Measurements from ENCODE around the gene EIF4A2. TPM values are rescaled to one million over a fixed set of nuclear protein-coding genes. Genes with fewer than 3 reads are reported as not detected.

The EIF4A2 gene
- total RNA-seq, 1 donor from 2014 or later, result 507 TPM

DNA sequence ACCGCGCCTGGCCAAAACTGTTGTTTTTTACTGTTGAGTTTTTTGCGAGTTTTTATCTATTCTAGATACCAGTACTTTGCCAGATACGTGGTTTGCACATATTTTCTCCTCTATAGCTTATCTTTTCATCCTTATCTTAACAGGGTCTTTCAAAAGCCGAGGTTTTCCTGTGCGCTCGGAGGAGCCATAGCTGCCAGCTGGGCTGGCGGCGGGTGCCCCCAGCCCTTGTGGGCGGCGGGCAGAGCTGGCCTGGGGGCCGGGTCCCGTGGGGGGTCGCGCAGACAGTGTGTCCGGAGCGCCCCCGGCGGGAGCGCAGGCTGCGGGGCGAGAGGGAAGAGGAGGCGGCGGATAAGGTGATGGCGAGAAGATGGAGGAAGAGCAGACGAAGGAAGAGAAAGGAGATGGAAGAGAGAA lies 11.1 kb upstream of the EIF4A2 start:
- H3K4me1 Mint-ChIP-seq, result peaks cover 9% of the 10 kb centered on the region
- H3K36me3 Mint-ChIP-seq (ENCODE audit: low read depth), result no peaks in the 10 kb centered on the region
- DNase-seq, result no peak
- H3K27me3 Mint-ChIP-seq, result peaks cover 3% of the 10 kb centered on the region
- peak overlapping the region; percentile 97 for H3K27ac Mint-ChIP-seq
- H3K4me3 Mint-ChIP-seq, result peak overlapping the region; percentile 90
- H3K9me3 Mint-ChIP-seq, result no peaks in the 10 kb centered on the region
- intact Hi-C loops (cut with micrococcal nuclease), result loop anchor here (1.0 to 5.0 kb wide), 2 partner anchors 11 to 35 kb away; partner anchors contain the start of genes EIF4A2 and RFC4

DNA sequence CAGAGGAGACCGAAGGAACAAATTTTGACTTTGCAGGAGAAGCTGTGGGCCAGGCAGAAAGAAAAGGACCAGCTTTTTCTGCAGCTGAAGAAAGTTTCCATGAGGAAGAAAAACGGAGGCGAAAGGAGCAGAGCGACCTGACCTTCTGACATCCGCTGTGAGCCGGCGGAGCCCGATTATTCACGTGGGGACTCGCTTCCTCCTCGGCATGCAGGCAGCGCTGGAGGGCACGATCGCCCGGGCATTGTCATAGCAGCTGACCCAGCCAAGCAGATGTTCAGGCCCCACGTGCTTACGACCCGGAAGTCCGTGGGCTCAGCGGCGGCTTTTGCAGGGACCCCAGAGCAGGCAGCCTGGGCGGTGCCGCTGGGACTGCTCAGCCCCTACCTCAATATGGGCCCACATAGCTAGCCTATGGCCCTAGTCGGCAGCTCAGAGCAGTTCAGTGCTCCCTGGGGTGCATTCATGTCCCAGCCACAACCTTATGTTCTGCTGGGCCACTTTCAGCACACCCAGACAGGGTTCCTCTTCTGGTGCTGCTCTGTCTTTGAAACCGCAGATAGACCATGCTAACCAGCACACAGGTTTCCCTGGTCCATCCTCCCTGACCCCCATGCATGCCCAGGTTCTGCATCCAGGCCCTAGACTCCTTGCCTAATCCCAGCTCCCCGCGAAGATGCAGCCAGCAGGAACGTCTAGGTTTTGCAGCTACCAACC lies 10.5 kb upstream of the EIF4A2 start:
- Mint-ChIP-seq H3K4me3 (peak overlapping the region; percentile 90), H3K36me3 (ENCODE audit: low read depth) (no peaks in the 10 kb centered on the region), H3K4me1 (peaks cover 9% of the 10 kb centered on the region), H3K27me3 (peaks cover 3% of the 10 kb centered on the region), H3K27ac (peak overlapping the region; percentile 97), H3K9me3 (no peaks in the 10 kb centered on the region)
- peak; percentile 88 for DNase-seq
- intact Hi-C loops (cut with micrococcal nuclease), result loop anchor here (1.0 to 5.0 kb wide), 2 partner anchors 10 to 34 kb away; partner anchors contain the start of genes EIF4A2 and RFC4

DNA sequence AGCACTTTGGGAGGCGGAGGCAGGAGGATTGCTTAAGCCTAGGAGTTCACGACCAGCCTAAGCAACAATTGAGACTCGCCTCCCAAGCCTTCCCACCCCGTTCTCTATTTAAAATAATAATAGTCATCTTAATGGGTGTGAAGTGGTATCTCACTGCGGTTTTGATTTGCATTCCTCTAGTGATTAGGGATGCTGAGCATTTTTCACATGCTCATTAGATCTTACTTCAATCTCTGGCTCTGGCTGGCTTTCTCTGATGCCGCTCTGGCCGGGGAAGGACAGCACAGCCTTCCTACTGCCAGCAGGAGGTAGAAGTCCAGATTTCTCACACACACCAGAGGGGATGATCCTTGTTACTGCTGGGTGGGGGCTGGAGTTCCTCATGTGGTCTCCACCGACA lies 7.4 kb upstream of the EIF4A2 start:
- intact Hi-C loops (cut with micrococcal nuclease), result no loop called here
- H3K27ac Mint-ChIP-seq, result no peak overlapping the region
- no peaks in the 10 kb centered on the region for H3K36me3 Mint-ChIP-seq (ENCODE audit: low read depth)

DNA sequence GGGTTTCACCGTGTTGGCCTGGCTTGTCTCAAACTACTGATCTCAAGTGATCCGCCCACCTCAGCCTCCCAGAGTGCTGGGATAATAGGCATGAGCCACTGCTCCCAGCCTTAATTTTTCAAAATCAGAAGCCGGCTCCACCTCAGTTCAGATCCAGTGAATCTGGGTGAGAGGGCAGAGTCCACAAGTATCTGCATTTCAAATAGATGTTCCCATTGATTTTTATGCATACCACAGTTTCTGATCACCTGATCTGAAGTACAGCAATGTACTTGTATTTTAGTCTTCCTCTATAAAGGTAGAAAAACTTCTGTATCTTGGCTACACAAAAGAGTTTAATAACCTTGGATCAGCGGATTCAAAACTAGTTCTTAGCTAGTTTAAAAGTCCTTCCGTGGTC lies 4.2 kb upstream of the EIF4A2 start:
- peaks cover 6% of the 10 kb centered on the region for H3K27me3 Mint-ChIP-seq
- intact Hi-C loops (cut with micrococcal nuclease), result no loop called here
- H3K4me1 Mint-ChIP-seq, result peaks cover 11% of the 10 kb centered on the region
- H3K9me3 Mint-ChIP-seq, result peaks cover 4% of the 10 kb centered on the region
- H3K4me3 Mint-ChIP-seq, result no peak overlapping the region
- no peak overlapping the region for H3K27ac Mint-ChIP-seq
- DNase-seq, result no peak
- H3K36me3 Mint-ChIP-seq (ENCODE audit: low read depth), result peaks cover 12% of the 10 kb centered on the region

More for the DNA sequence above, 7.4 kb upstream of the EIF4A2 start:
- no peak for DNase-seq
- Mint-ChIP-seq H3K27me3 (peaks cover 3% of the 10 kb centered on the region), H3K4me3 (no peak overlapping the region), H3K4me1 (peaks cover 9% of the 10 kb centered on the region), H3K9me3 (no peaks in the 10 kb centered on the region)

- Mint-ChIP-seq H3K27ac (peak overlapping the region; percentile 100), H3K9me3 (peaks cover 6% of the 10 kb centered on the region), H3K36me3 (ENCODE audit: low read depth) (peaks cover 45% of the 10 kb centered on the region), H3K27me3 (peaks cover 3% of the 10 kb centered on the region), H3K4me3 (peak overlapping the region; percentile 100), H3K4me1 (peaks cover 31% of the 10 kb centered on the region)
- intact Hi-C loops (cut with micrococcal nuclease), result loop anchor here (1.0 to 10.0 kb wide), 8 partner anchors 10 to 846 kb away; partner anchors contain the start of genes AHSG, DNAJB11, RFC4 and ST6GAL1
- no peak for DNase-seq
Measured at GRCh38 chr3:186782542-186783057, 777 bp upstream of the EIF4A2 start.

GRCh38 chr3:186783731-186784515 lies 546 bp downstream of the EIF4A2 start:
- Mint-ChIP-seq H3K27ac (peak overlapping the region; percentile 100), H3K27me3 (peaks cover 3% of the 10 kb centered on the region), H3K4me1 (peaks cover 43% of the 10 kb centered on the region), H3K4me3 (peak overlapping the region; percentile 100), H3K36me3 (ENCODE audit: low read depth) (peaks cover 58% of the 10 kb centered on the region), H3K9me3 (peaks cover 6% of the 10 kb centered on the region)
- intact Hi-C loops (cut with micrococcal nuclease), result loop anchor here (1.0 to 10.0 kb wide), 8 partner anchors 12 to 847 kb away; partner anchors contain the start of genes AHSG, DNAJB11, RFC4 and ST6GAL1
- DNase-seq, result peak; percentile 95

GRCh38 chr3:186784820-186785494 lies 1.6 kb downstream of the EIF4A2 start:
- Mint-ChIP-seq H3K36me3 (ENCODE audit: low read depth) (peaks cover 64% of the 10 kb centered on the region), H3K9me3 (peaks cover 6% of the 10 kb centered on the region), H3K27me3 (peaks cover 3% of the 10 kb centered on the region), H3K4me3 (peak overlapping the region; percentile 100), H3K4me1 (peaks cover 48% of the 10 kb centered on the region), H3K27ac (peak overlapping the region; percentile 100)
- no peak for DNase-seq
- intact Hi-C loops (cut with micrococcal nuclease), result loop anchor here (5.0 to 10.0 kb wide), 2 partner anchors 147 to 170 kb away; partner anchors contain the start of genes AHSG and ST6GAL1

DNA sequence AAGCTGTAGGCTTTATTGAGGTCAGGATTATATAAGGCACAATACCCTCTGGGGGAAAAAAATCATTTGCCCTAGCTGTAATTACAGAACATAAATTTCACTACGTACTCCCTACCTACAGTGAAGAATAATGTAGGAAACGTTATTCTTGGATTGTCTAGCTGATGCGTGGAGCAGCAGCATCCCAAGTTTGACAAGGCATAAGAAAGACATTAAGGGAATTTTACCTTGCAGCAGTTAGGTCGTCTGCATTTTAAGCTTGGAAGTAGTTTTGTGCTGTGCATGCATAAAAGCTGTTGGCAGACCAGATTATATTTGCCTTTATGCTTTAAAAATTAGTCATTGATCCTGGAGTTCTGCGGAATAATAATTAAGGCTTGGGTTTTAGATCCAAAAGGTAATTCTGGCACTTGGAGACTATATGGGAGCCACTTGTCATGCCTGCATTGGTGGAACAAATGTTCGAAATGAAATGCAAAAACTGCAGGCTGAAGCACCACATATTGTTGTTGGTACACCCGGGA lies 2.2 kb downstream of the EIF4A2 start:
- Mint-ChIP-seq H3K4me3 (peak overlapping the region; percentile 100), H3K9me3 (peaks cover 6% of the 10 kb centered on the region), H3K36me3 (ENCODE audit: low read depth) (peaks cover 70% of the 10 kb centered on the region), H3K27me3 (peaks cover 3% of the 10 kb centered on the region), H3K27ac (peak overlapping the region; percentile 100), H3K4me1 (peaks cover 49% of the 10 kb centered on the region)
- intact Hi-C loops (cut with micrococcal nuclease), result loop anchor here (10.0 kb wide), 1 partner anchor 171 kb away; the partner anchor contains the start of gene AHSG
- no peak for DNase-seq

- Mint-ChIP-seq H3K27ac (peak overlapping the region; percentile 70), H3K36me3 (ENCODE audit: low read depth) (peaks cover 76% of the 10 kb centered on the region), H3K9me3 (peaks cover 6% of the 10 kb centered on the region), H3K4me3 (peak overlapping the region; percentile 100), H3K4me1 (peaks cover 52% of the 10 kb centered on the region), H3K27me3 (peaks cover 3% of the 10 kb centered on the region)
- intact Hi-C loops (cut with micrococcal nuclease), result loop anchor here (10.0 kb wide), 1 partner anchor 172 kb away; the partner anchor contains the start of gene AHSG
- DNase-seq, result no peak
Measured at GRCh38 chr3:186786922-186787321, 3.5 kb downstream of the EIF4A2 start.

DNA sequence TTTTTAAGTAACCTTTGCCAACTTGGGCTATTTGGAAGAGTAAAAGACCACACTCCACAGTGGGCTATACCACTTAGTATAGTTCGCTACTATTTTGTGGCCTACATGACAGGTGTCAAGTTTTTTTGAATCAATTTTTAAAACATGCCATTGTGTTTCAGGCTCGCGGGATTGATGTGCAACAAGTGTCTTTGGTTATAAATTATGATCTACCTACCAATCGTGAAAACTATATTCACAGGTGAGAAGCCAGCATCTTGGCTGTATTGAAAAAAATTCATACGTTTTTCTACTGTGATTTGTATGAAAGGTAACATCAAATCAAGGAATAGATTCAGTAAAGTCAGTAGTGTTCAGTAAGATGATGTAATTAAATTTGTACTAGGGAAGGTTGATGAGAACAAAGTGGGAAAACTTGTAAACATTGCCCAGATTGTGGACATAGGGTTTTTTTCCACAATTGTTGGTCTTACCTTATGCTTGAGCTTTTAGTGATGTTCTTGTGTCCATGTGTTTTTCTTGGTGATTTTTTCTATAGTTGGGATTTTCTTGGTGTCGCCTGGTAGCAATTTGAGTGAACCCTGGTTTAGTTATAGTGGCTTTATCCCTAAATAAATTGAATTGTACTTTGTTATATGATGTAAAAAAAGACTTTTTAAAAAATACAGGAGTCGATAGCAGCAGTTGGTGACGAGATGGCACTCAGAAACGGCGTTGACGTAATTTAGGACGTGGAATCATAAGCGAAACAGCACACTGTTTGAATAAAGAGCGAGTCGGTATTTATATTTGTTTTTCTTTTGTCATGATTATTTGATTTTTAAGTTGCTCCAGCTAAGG lies 4.5 kb downstream of the EIF4A2 start:
- peak overlapping the region; percentile 58 for H3K27ac Mint-ChIP-seq
- no peak for DNase-seq
- peaks cover 81% of the 10 kb centered on the region for H3K36me3 Mint-ChIP-seq (ENCODE audit: low read depth)
- H3K4me1 Mint-ChIP-seq, result peaks cover 45% of the 10 kb centered on the region
- H3K4me3 Mint-ChIP-seq, result peak overlapping the region; percentile 100
- H3K27me3 Mint-ChIP-seq, result peaks cover 3% of the 10 kb centered on the region
- H3K9me3 Mint-ChIP-seq, result peaks cover 6% of the 10 kb centered on the region
- intact Hi-C loops (cut with micrococcal nuclease), result loop anchor here (10.0 kb wide), 1 partner anchor 173 kb away; the partner anchor contains the start of gene AHSG

GRCh38 chr3:186788482-186789370 lies 5.3 kb downstream of the EIF4A2 start:
- Mint-ChIP-seq H3K36me3 (ENCODE audit: low read depth) (peaks cover 82% of the 10 kb centered on the region), H3K27ac (peak overlapping the region; percentile 76), H3K27me3 (no peaks in the 10 kb centered on the region), H3K4me1 (peaks cover 41% of the 10 kb centered on the region), H3K9me3 (peaks cover 4% of the 10 kb centered on the region), H3K4me3 (peak overlapping the region; percentile 100)
- intact Hi-C loops (cut with micrococcal nuclease), result loop anchor here (10.0 kb wide), 1 partner anchor 174 kb away; the partner anchor contains the start of gene AHSG
- no peak for DNase-seq

Data from activated CD4-positive, alpha-beta T cell treated with anti-CD3 and anti-CD28 coated beads, Interleukin-2, amount 10 ng/mL, durations not matched to agents 24 days and 14 days (primary cell).